HUES6 (cell line): ENCODE results near the gene TEX38.
"Not testable (repeated sequence)": the region's sequence is repeated elsewhere in the genome, so short reads cannot be mapped to it uniquely, and the experiment has no call there.

Experiments used
- H3K27ac ChIP-seq: 2 replicates; pipeline ENCODE4 v1.7.0; 2013; ENCODE audit warnings: low read depth, mild to moderate bottlenecking, low read length, inconsistent platforms
- H3K27me3 ChIP-seq: 2 replicates; pipeline ENCODE4 v1.6.1; 2013; ENCODE audit warnings: low read length; ENCODE audit not compliant: control insufficient read depth, insufficient read depth
- H3K36me3 ChIP-seq: 2 replicates; pipeline ENCODE4 v1.6.1; 2013; ENCODE audit warnings: low read length; ENCODE audit not compliant: control insufficient read depth, insufficient read depth
- H3K4me1 ChIP-seq: 2 replicates; pipeline ENCODE4 v1.6.1; 2013; ENCODE audit warnings: low read length; ENCODE audit not compliant: control insufficient read depth, insufficient read depth
- H3K4me3 ChIP-seq: 2 replicates; pipeline ENCODE4 v1.5.1; 2013; ENCODE audit warnings: low read depth, low read length
- H3K9ac ChIP-seq: one replicate; pipeline ENCODE4 v1.6.1; 2013; ENCODE audit warnings: mild to moderate bottlenecking, low read length
- H3K9me3 ChIP-seq: 2 replicates; pipeline ENCODE4 v1.6.1; 2013; ENCODE audit warnings: low read depth, low read length; ENCODE audit not compliant: control insufficient read depth, insufficient read depth

TEX38 gene

DNA sequence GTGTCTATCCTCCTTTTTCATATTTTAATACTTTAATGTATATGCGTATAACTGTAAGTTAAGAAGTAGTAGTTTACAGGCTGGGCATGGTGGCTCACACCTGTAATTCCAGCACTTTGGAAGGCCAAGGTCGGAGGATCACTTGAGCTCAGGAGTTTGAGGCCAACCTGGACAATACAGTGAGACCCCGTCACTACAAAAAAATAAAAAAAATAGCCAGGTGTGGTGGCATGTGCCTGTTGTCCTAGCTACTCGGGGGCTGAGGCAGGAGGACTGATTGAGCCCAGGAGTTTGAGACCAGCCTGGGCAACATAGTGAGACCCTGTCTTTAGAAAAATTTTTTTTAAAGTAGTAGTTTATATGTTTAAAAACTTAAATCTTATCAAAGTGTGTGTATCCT is 25.8 kb upstream of the TEX38 start:
- Histone ChIP-seq H3K9me3 (no peaks in the 10 kb centered on the region), H3K4me3 (no peak overlapping the region), H3K27ac (no peak overlapping the region), H3K36me3 (peaks cover 48% of the 10 kb centered on the region), H3K9ac (no peak overlapping the region), H3K27me3 (no peaks in the 10 kb centered on the region), H3K4me1 (no peaks in the 10 kb centered on the region)

DNA sequence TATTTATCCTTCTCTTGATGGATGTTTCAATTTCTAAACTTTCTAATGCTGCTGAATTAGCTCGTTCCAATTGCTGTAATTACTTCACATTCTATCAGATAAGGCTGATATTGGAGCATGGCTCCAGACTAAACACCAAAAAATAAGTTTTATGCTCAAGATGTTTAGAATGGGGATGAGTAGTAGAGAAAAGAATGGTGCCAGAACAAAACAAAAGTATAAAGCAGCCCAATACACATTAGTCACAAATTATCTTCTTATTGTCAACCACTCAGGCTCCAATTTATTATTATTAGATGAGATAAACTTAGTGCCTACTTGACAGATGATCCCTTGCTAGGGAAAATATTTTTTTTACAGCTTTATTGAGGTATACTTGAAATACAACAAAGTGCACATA is 25.3 kb upstream of the TEX38 start:
- Histone ChIP-seq H3K36me3 (peaks cover 48% of the 10 kb centered on the region), H3K27ac (no peak overlapping the region), H3K27me3 (no peaks in the 10 kb centered on the region), H3K9me3 (no peaks in the 10 kb centered on the region), H3K4me1 (no peaks in the 10 kb centered on the region), H3K9ac (no peak overlapping the region), H3K4me3 (no peak overlapping the region)

DNA sequence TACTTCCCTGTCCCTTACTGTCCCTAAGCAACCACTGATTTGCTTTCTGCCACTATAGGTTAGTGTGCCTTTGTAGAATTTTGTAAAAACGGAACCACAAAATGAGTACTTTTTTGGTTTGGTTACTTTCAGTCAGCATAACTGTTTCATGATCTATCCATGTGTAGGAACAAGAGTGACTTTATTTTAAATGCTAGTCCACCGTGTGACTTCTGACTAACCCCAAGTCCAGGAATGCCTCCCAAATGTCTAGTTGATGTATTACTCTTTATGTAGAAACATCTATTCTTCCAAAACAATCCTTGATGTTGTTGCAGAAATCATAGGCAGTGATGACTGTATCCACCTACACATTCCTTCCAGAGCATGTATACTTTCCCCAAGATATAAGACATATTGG is 24.8 kb upstream of the TEX38 start:
- Histone ChIP-seq H3K27me3 (no peaks in the 10 kb centered on the region), H3K27ac (no peak overlapping the region), H3K36me3 (peaks cover 49% of the 10 kb centered on the region), H3K9ac (no peak overlapping the region), H3K4me3 (no peak overlapping the region), H3K9me3 (no peaks in the 10 kb centered on the region), H3K4me1 (no peaks in the 10 kb centered on the region)

DNA sequence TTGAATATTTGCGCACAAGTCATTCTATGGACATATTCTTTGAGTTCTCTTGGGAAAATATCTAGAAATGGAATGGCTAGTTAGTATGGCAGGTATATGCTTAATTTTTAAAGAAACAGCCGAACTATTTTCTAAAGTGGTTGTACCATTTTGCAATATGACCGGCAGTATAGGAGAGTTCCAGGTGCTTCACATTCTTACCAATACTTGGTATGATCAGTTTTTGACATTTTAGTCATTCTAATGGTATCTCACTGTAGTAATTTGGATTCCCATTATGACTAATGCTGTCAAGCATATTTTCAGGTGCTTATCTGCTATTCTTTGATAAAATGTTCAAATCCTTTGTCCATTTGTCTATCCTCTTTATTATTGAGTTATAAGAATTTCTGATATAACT is 24.0 kb upstream of the TEX38 start:
- H3K27ac ChIP-seq: no peak overlapping the region
- no peaks in the 10 kb centered on the region for H3K27me3 ChIP-seq
- H3K9me3 ChIP-seq: no peaks in the 10 kb centered on the region
- H3K9ac ChIP-seq: no peak overlapping the region
- no peak overlapping the region for H3K4me3 ChIP-seq
- H3K4me1 ChIP-seq: no peaks in the 10 kb centered on the region
- peaks cover 49% of the 10 kb centered on the region for H3K36me3 ChIP-seq

DNA sequence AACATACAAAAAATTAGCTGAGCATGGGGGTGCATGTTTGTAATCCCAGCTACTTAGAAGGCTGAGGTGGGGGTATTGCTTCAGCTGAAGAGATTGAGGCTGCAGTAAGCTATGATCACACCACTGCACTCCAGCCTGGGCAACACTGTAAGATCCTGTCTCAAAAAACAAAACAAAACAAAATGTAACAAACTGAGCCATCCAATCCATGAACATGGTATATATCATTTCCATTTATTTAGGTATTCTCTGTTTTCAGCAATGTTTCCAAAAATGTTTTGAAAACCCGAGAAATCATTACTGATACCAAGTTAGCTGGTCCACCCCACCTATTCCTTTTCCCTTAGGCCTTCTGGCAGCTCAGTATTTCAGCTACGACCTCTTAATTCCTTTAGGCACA is 21.9 kb upstream of the TEX38 start:
- H3K4me3 ChIP-seq: no peak overlapping the region
- no peaks in the 10 kb centered on the region for H3K27me3 ChIP-seq
- no peaks in the 10 kb centered on the region for H3K9me3 ChIP-seq
- H3K9ac ChIP-seq: no peak overlapping the region
- H3K36me3 ChIP-seq: peaks cover 56% of the 10 kb centered on the region
- no peaks in the 10 kb centered on the region for H3K4me1 ChIP-seq
- no peak overlapping the region for H3K27ac ChIP-seq

DNA sequence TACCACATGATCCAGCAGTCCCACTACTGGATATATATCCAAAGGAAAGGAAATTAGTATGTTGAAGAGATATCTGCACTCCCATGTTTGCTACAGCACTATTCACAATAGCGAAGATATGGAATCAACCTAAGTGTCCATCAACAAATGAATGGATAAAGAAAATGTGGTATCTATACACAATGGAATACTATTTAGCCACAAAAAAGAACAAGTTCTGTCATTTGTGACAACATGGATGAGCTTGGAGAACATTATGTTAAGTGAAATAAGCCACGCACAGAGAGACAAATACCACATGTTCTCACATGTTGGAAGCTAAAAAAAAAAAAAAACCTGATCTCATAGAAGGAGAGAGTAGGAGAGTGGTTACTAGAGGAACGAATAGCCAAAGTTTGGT is 21.2 kb upstream of the TEX38 start:
- H3K27me3 ChIP-seq: no peaks in the 10 kb centered on the region
- H3K4me1 ChIP-seq: no peaks in the 10 kb centered on the region
- H3K9me3 ChIP-seq: no peaks in the 10 kb centered on the region
- peaks cover 62% of the 10 kb centered on the region for H3K36me3 ChIP-seq
- no peak overlapping the region for H3K9ac ChIP-seq
- no peak overlapping the region for H3K27ac ChIP-seq
- no peak overlapping the region for H3K4me3 ChIP-seq

DNA sequence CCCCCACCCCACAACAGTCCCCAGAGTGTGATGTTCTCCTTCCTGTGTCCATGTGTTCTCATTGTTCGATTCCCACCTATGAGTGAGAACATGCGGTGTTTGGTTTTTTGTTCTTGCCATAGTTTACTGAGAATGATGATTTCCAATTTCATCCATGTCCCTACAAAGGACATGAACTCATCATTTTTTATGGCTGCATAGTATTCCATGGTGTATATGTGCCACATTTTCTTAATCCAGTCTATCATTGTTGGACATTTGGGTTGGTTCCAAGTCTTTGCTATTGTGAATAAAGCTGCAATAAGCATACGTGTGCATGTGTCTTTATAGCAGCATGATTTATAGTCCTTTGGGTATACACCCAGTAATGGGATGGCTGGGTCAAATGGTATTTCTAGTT is 20.5 kb upstream of the TEX38 start:
- H3K4me3 ChIP-seq, H3K9ac ChIP-seq, H3K27me3 ChIP-seq, H3K27ac ChIP-seq, H3K4me1 ChIP-seq, H3K9me3 ChIP-seq: not testable (repeated sequence)
- peaks cover 69% of the 10 kb centered on the region for H3K36me3 ChIP-seq

DNA sequence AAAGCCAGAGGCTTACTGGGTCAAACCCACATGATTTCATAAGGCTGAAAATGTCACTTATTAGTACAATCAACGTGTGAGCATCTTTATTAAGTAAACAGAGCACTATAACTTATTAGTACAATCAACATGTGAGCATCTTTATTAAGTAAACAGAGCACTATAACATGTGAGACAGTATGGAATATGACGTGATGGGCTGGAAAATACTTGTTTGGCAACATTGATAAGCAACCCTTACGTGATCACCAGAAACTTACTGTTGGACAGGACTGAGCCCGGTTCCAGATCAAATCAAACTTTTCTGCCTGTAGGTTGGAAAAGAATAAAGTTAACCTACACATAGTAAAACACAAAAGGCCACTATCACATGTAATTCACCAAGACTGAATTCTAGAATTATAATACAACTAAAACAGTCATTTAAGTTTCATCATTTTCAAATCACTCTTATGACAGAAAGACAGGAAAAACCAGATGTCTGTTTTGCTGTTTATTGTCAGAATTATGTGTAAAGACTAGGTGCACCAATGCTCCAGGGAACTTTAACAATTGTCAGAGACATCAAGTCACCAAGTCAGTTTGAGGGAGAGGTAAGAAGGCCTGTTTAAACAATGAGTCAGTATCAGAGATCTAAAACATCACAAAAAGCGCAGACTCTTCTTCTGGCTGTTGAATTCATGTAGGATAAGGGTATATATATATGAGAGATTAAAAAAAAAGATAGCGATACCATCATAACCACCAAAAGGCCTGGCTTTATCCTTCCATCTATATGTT is 19.1 kb upstream of the TEX38 start:
- peaks cover 72% of the 10 kb centered on the region for H3K36me3 ChIP-seq
- no peaks in the 10 kb centered on the region for H3K9me3 ChIP-seq
- no peak overlapping the region for H3K4me3 ChIP-seq
- H3K9ac ChIP-seq: no peak overlapping the region
- H3K27ac ChIP-seq: no peak overlapping the region
- H3K27me3 ChIP-seq: no peaks in the 10 kb centered on the region
- H3K4me1 ChIP-seq: no peaks in the 10 kb centered on the region

DNA sequence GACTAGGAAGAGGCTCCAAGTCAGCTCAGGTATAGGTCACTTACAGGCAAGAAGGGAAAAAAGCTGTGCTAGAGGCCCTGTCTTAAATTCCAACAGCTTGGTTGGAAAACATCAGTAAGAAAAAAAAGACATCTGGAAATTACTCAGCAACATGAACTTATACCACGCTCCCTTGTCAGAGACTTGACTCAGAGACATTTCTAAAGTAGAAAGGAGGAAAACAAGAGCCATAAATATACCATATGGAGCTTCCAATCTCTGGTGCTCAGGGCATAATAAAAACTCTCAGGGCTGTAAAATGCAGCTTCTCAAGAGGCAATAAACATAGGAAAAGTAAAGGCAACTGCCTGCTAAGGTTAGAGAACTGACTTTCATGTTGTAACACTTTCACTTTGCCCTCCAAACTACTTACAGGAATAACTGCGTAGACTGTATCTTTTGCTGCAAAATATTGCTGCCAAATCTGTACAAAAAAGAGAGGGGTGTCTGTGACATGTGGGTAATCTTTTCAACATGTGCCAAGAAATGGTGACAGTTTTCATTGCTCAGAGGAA is 18.2 kb upstream of the TEX38 start:
- Histone ChIP-seq H3K4me3 (no peak overlapping the region), H3K27me3 (no peaks in the 10 kb centered on the region), H3K27ac (no peak overlapping the region), H3K36me3 (peaks cover 75% of the 10 kb centered on the region), H3K4me1 (no peaks in the 10 kb centered on the region), H3K9ac (no peak overlapping the region), H3K9me3 (no peaks in the 10 kb centered on the region)

DNA sequence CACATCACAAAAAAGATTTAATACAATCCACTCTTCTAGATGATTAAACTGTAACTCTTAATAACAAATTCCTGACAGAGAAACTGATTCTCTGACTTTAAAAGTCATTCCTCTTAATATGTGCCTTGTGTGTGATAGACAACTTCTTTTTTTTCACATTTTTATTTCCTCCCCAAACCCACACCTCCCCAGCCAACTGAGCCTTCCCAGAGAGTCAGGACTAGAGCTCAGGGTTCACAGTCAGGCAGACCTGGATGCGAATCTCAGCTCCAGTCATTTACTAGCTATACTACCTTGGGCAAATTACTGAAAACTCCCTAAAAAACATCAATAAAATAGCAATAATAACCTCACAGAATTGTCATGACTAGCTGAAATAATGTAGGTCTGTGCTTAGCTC is 17.6 kb upstream of the TEX38 start:
- H3K27me3 ChIP-seq: no peaks in the 10 kb centered on the region
- H3K36me3 ChIP-seq: peaks cover 72% of the 10 kb centered on the region
- H3K4me1 ChIP-seq: no peaks in the 10 kb centered on the region
- no peak overlapping the region for H3K27ac ChIP-seq
- no peaks in the 10 kb centered on the region for H3K9me3 ChIP-seq
- no peak overlapping the region for H3K9ac ChIP-seq
- H3K4me3 ChIP-seq: no peak overlapping the region

DNA sequence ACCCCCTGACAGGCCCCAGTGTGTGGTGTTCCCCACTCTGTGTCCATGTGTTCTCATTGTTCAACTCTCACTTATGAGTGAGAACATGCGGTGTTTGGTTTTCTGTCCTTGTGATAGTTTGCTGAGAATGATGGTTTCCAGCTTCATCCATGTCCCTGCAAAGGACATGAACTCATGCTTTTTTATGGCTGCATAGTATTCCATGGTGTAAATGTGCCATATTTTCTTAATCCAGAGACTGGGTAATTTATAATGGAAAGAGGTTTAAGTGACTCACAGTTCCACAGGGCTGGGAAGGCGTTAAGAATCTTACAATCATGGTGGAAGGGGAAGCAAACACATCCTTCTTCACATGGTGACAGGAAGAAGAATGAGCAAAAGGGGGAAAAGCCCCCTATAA is 17.0 kb upstream of the TEX38 start:
- H3K4me3 ChIP-seq, H3K9ac ChIP-seq, H3K4me1 ChIP-seq, H3K9me3 ChIP-seq, H3K27me3 ChIP-seq, H3K27ac ChIP-seq: not testable (repeated sequence)
- H3K36me3 ChIP-seq: peaks cover 71% of the 10 kb centered on the region
